IPS-NIHi7 (cell line): ENCODE results near the gene LIN37.
A peak's percentile ranks its signal among the peaks of the same experiment; 100 is the strongest.
"Not testable (repeated sequence)": the region's sequence is repeated elsewhere in the genome, so short reads cannot be mapped to it uniquely, and the experiment has no call there.

Source experiments
- DNase-seq: peaks from one replicate; pipeline ENCODE4 v3.0.0; 2012; ENCODE audit warnings: mixed read lengths; ENCODE audit errors: extremely low spot score

Gene LIN37

GRCh38 chr19:35753634-35754369 is 5.4 kb downstream of the LIN37 start:
- no peak for DNase-seq

GRCh38 chr19:35754370-35755130 is 6.2 kb downstream of the LIN37 start:
- no peak for DNase-seq

DNA sequence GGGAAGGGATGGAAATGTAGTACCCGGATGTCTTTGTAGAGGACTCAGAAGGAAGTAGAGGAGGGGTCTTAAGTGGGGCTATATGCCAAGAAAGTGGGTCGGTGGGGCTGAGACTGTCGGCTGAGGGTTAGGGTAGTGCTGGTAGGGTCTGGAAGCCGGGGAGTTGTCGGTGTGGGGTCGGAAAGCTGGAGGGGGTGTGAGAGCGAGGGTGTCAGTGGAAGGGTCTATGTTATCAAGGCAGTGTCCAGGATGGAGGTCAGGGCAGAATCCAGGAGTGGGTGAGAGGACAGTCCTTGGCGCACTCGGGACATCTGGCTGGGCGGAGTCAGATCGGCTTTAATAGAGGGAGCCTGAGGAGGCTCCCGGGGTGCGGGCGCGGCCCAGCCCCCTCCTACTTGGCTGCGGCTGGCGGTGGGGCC is 6.8 kb downstream of the LIN37 start:
- no peak for DNase-seq

- DNase-seq = no peak
These were observed 7.4 kb downstream of the LIN37 start for GRCh38 chr19:35755550-35756376.

- no peak for DNase-seq
These were observed 8.2 kb downstream of the LIN37 start, which contains the start of gene HSPB6 for GRCh38 chr19:35756377-35757230. HSPB6 (minus strand) TSS chr19:35757029; CDS start chr19:35757008, 21 bp downstream.

DNA sequence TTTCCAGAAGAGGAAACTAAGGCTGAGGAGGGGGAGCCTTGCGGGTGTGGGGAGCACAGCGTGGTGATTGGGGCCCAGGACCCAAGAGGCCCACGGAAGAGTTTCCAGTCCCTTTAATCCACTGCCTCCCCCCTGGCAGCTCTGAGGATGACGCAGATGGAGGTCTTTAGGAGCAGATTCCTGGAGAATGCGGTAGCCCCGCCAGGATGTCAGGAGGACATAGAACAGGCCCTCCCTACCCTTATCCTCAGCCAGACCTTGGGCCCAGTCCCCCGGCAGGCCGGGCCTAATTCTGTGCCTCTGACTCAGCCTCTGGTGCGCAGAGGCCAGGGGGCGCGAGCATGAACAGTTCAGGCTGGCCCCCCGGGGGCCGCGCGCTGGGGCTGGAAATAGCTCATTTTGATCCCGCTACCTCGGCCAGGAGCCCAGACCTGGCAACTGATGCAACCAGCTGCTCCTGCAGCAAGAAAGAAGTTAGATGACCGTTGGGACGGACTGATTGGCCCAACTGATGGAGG is 8.9 kb downstream of the LIN37 start:
- DNase-seq = no peak

DNA sequence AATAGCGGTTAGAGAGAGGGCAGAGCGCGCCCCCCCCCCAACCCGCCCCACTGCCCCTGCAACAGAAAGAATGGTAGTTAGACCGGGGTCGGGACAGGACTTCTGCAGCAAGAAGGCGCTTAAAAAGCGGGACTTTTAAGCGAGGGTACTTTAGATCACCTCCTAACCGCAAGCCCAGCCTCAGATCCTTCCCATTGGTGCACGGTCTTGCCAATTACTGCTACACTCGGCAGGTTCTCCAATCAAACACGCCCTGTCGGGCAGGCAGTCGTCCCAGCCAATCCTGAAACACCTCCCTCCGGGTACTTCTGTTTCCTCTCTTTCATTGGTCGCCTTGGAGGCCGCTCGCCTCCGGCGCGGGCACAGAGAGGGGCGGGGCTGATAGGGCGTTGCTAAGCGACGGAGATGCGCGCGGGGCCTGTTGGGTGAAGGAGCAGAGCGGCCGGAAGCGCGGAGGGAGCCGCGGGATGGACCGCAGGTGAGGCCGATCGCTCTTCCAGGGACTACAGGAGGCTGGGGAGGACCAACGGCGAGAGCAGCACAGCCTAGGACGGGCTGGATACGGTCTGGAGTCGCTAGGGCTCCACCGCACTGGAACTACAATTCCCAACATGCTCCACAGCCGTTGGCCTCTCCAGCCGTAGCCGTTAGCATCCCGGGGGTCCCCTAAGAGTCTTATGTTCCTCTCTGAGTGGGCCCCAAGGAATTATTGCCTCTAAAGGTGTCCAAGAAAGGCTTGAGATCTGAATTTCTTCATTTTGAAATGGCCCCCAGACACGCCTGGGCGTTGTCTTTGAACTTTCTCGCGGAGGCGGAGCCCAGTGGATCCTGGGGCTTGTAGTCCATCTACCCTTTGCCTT is 9.6 kb downstream of the LIN37 start, which contains the start of gene PROSER3:
TSS of gene PROSER3 (plus strand) at position 428 of the 860 bp plus-strand sequence. CDS start at position 468, 40 bp downstream.
- peak; percentile 96 for DNase-seq

- DNase-seq = no peak
These were observed 11.3 kb downstream of the LIN37 start for GRCh38 chr19:35759697-35760096.

DNA sequence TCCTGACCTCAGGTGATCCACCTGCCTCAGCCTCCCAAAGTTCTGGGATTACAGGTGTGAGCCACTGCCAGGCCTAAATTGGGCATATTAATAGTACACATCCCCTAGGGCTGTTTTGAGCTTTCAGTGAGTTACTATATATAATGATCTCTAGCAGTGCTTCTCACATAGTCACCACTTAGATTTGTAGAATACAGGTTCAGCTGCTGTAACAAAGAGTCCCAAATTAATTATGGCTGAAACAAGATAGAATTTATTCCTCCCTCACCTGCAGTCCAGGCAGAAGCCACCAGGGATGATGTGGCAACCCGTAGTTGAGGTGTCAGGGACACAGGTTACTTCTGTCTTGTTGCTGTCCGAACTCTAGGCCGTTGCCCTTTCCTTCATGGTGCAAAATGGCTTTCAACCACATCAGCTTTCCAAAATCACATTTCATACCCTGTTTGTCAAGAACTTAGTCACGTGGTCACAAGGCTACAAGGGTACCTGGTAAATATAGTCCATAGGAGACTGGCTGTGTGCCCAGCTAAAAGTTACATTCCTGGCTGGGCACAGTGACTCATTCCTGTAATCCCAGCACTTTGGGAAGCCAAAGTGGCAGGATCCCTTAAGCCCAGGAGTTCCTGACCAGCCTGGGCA is 12.5 kb downstream of the LIN37 start:
- no peak for DNase-seq

- no peak for DNase-seq
These were observed 16.3 kb downstream of the LIN37 start for GRCh38 chr19:35764432-35765315.

DNA sequence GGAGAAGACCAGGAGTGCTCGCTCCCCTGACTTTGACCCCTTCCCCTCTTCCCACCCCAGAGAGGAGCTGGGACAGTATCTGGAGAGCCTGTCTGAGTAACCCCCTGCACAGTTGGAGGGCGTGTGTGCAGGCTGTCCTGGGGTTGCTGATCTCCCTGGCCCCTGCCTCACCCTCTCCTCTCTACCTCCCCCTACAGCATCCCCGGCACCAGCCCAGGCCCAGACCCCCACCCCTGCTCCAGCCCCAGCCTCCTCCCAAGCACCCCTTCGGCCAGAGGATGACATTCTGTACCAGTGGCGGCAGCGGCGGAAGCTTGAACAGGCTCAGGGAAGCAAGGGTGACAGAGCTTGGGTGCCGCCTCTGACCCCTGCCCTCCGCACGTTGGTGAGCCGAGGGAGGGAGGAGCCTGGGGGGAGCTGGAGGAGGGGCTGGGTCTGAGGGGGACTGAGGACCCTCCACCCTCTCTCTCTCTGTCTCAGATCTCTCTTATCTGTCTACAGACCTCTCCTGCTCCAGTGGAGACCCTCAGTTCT is 18.3 kb downstream of the LIN37 start:
- DNase-seq = no peak

DNA sequence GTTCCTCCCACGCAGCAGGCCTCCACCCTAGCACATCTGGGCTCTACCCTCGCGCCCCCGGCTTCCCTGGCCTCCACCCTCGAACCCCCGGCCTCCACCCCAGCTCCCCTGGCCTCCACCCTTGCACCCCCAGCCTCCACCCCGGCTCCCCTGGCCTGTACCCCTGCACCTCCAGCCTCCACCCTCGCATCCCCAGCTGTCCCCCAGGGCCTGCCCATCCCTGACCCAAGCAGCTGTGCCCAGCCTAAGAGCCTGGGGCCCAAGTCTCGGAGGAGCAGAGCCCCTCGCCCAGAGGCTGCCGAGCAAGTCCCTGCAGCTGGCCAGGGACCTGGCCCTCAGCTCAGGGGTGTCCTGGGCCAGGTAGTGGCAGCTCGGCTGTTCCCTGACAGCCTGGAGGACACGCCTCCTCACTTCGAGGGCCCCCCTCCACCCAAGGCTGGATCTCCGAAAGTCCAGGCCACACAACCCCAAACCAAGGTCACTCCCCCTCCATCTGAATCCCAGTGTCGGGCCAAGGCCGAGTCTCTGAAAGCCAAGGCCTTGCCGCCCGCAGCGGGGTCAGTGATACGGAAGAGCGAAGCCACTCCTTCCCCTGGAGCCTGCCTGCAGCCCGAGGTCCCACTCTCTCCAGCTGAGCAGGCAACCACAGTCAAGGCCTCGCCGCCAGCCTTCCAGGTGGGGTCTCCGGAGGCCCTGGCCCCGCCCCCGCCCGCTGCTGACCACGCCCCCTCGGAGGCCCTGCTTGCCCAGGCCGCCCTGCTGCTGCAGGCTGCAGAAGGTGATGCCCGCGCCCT is 19.1 kb downstream of the LIN37 start:
- peak; percentile 93 for DNase-seq

GRCh38 chr19:35768082-35768421 is 19.7 kb downstream of the LIN37 start:
- DNase-seq = no peak

- not testable (repeated sequence) for DNase-seq
These were observed 24.0 kb downstream of the LIN37 start for GRCh38 chr19:35772362-35772761.

GRCh38 chr19:35773020-35773806 is 24.8 kb downstream of the LIN37 start:
- DNase-seq = no peak

GRCh38 chr19:35774274-35775045 is 26.1 kb downstream of the LIN37 start:
- no peak for DNase-seq
